Measurements from ENCODE around the gene ADGRG2.

- TF ChIP-seq CTCF (IDR thresholded peaks at IDR 0.05; ENCODE audit: poor library complexity) = no peak
- no peak for TF ChIP-seq EZH2 (IDR thresholded peaks at IDR 0.05; ENCODE audit: borderline replicate concordance)
- TF ChIP-seq EZH2phosphoT487 (IDR thresholded peaks at IDR 0.05; ENCODE audit: low read depth, severe bottlenecking, unreplicated experiment) = no peak
Measured at GRCh38 chrX:19049110-19049509, 73.2 kb downstream of the ADGRG2 start.
